Activated CD4-positive, alpha-beta memory T cell treated with anti-CD3 and anti-CD28 coated beads, Interleukin-2, amount 10 ng/mL, durations not matched to agents 7 days and 5 days (primary cell): ENCODE measurements around the gene MAL. TPM values are rescaled to one million over a fixed set of nuclear protein-coding genes. Genes with fewer than 3 reads are reported as not detected.

Experiments
- CTCF ChIA-PET: fragments of 350-600 bp; sonication (Branson Sonifier 250); formaldehyde crosslinking; loops from one replicate; lab custom pipeline; 2021; ENCODE audit warnings: antibody characterized with exemption, inconsistent platforms; lab: Charles Lee
- POLR2A ChIA-PET: fragments of 350-600 bp; sonication (Branson Sonifier 250); formaldehyde crosslinking; loops from one replicate; lab custom pipeline; 2021; ENCODE audit warnings: antibody characterized with exemption; lab: Charles Lee
- DNase-seq: peaks from one replicate; pipeline ENCODE4 v3.0.0-alpha.2; 2020
- H3K27ac Mint-ChIP-seq: one replicate; pipeline ENCODE4 v1.8.0; 2021; ENCODE audit warnings: mild to moderate bottlenecking, mixed read lengths
- H3K27me3 Mint-ChIP-seq: one replicate; pipeline ENCODE4 v1.8.0; 2021; ENCODE audit warnings: mixed read lengths
- H3K36me3 Mint-ChIP-seq: one replicate; pipeline ENCODE4 v1.8.0; 2021; ENCODE audit warnings: low read depth, mixed read lengths
- H3K4me1 Mint-ChIP-seq: one replicate; pipeline ENCODE4 v1.8.0; 2021; ENCODE audit warnings: mixed read lengths
- H3K4me3 Mint-ChIP-seq: one replicate; pipeline ENCODE4 v1.8.0; 2021; ENCODE audit warnings: mild to moderate bottlenecking, mixed read lengths
- H3K9me3 Mint-ChIP-seq: one replicate; pipeline ENCODE4 v1.8.0; 2021; ENCODE audit warnings: mixed read lengths
- total RNA-seq, 2 experiments: library from RNA; stranded (reverse); gene quantifications; one replicate each; pipeline ENCODE4 v1.2.3, GENCODE V29; 2021

Gene MAL
- total RNA-seq, 2 experiments from 2014 or later = 202 to 210 TPM

DNA sequence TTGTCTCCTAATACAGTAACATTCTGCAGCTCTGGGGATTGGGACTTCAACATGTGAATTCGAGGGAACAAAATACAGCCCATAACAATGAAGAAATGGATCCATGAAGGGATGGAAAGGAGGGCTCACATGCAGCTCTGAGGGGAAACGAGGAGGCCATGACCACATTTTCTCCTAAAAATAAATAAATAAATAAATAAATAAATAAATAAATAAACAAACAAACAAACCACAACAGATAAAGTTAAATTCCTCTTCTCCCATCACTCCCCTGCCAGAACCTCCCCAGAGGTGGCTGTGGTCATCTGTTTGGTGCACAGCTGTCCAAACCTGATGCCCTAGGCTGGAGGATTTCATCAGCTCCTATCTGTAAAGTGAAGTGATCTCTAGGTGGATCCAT, 42.7 kb downstream of the MAL start:
- Mint-ChIP-seq H3K9me3 (peaks cover 2% of the 10 kb centered on the region), H3K4me1 (peaks cover 23% of the 10 kb centered on the region), H3K4me3 (no peak overlapping the region), H3K36me3 (peaks cover 6% of the 10 kb centered on the region), H3K27me3 (peaks cover 4% of the 10 kb centered on the region), H3K27ac (no peak overlapping the region)
- ChIA-PET POLR2A (interaction anchor here (0.7 to 17.9 kb wide), 2 partner anchors 8 to 25 kb away, joined by 4 to 286 read pairs; no protein-coding TSS in a partner anchor), CTCF (interaction anchor here (1.0 to 3.4 kb wide), 3 partner anchors 8 to 45 kb away, joined by 3 to 12 read pairs (median 4); no protein-coding TSS in a partner anchor)
- peak; percentile 3 for DNase-seq

DNA sequence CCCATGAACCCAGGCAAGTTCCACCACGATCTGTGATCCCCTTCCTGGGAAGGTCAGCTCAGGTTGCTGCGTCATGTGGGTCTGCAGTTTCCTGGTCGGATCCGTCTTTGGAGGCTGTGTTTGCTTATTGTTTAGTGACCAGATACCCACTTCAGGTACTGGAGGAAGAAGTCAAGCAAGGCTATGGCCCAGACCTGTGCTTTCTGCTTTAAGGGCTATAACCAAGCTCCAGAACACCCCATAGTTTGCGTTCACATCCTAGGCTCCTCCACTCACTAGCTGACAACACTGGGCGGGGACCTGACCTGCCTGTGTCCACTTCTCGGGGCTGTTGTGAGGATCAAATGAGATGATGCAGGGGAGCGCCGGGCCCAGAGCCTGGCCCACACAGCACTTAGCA, 44.0 kb downstream of the MAL start:
- Mint-ChIP-seq H3K36me3 (peaks cover 6% of the 10 kb centered on the region), H3K27ac (no peak overlapping the region), H3K4me3 (no peak overlapping the region), H3K4me1 (peaks cover 28% of the 10 kb centered on the region), H3K9me3 (peaks cover 2% of the 10 kb centered on the region), H3K27me3 (peaks cover 4% of the 10 kb centered on the region)
- POLR2A ChIA-PET = no interaction called here
- DNase-seq = peak; percentile 11
- CTCF ChIA-PET = interaction anchor here (1.7 to 3.4 kb wide), 2 partner anchors 10 to 46 kb away, joined by 4 to 12 read pairs; no protein-coding TSS in a partner anchor

DNA sequence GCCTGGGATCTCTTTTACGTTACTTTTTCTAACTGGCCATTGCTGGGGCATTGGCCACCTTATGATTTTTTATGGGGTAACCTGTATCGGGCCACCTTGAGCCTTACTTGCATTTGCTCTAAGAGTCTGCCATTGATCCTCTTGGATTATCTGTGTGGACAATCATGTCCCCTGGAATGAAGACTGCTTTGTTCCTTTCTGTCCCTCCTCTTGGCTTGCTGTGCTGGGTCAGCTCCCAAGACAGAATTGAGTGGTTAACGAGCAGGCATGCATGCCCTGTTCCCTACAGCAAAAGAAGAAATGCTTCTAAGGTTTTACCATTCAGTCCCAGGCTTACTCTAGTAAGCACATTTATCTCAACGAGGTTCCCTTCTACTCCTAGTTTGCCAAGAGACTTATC, 46.3 kb downstream of the MAL start:
- H3K4me1 Mint-ChIP-seq = peaks cover 50% of the 10 kb centered on the region
- H3K36me3 Mint-ChIP-seq = peaks cover 11% of the 10 kb centered on the region
- no peak overlapping the region for H3K4me3 Mint-ChIP-seq
- DNase-seq = no peak
- POLR2A ChIA-PET = interaction anchor here (9.4 to 11.4 kb wide), 2 partner anchors 12 to 46 kb away, joined by 286 to 432 read pairs; partner anchors contain the start of gene MAL
- H3K27me3 Mint-ChIP-seq = peaks cover 4% of the 10 kb centered on the region
- CTCF ChIA-PET = interaction anchor here (6.1 kb wide), 1 partner anchor 9 kb away, joined by 58 read pairs; no protein-coding TSS in a partner anchor
- H3K9me3 Mint-ChIP-seq = peaks cover 2% of the 10 kb centered on the region
- H3K27ac Mint-ChIP-seq = no peak overlapping the region

DNA sequence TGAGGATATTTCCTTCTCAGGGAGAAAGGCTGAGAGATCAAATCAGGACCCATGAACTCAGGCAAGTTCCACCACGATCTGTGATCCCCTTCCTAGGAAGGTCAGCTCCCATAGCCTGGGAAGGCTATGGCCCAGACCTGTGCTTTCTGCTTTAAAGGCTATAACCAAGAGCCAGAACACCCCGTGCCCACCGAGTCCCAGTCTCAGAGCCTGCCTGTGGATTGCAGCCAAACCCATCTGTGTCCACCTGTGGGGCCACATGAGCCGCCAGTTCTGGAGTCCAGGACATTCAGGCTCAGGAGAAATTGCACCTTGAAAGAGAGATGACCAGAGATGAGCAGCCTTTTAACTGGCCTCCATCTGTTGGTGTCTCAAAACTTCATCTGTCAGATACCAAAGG, 46.9 kb downstream of the MAL start:
- Mint-ChIP-seq H3K27ac (no peak overlapping the region), H3K36me3 (peaks cover 11% of the 10 kb centered on the region), H3K4me1 (peaks cover 53% of the 10 kb centered on the region), H3K27me3 (peaks cover 4% of the 10 kb centered on the region), H3K4me3 (no peak overlapping the region), H3K9me3 (peaks cover 2% of the 10 kb centered on the region)
- no peak for DNase-seq
- POLR2A ChIA-PET = interaction anchor here (3.6 to 11.4 kb wide), 3 partner anchors 12 to 49 kb away, joined by 32 to 432 read pairs (median 286); partner anchors contain the start of genes MAL and MRPS5
- CTCF ChIA-PET = interaction anchor here (6.1 to 11.2 kb wide), 3 partner anchors 9 to 47 kb away, joined by 58 to 397 read pairs (median 202); partner anchors contain the start of genes MAL and MRPS5

DNA sequence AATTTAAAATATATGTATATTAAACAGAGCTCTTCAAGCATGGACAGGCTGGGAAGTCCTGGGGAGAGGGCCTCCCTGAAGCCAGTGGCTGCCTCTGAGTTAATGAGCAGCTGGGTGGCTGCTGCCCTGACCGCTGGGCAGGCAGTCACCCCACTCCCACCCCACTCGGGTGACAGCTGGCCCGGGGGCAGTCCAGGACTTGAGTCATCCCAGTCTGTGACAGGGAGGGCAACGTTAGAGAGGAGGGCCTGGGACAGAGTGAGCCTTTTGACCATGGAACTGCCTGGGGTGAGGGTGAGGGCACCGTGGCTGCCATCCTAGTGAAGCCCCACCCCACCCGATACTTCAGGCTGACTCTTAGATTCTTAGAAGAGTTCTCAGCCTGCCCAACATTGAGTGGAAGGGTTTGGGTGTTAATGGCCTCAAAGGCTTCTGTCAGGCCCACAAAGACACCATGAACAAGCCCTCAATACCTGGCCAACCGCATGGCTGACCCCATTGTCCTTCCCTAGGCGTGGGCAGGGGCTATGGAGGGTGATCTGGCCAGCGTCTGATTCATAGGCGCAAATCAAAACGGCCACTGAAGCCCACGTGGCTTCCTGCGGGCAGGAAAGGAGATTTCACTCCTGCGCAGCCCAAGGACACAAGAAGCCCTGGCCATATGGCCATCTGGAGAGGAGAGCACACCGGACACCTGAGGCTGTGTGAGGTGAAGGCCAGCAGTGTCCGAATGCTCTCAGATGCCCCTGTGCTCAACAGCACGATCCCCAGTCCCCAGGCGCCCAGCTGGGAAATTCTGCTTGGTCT, 48.6 kb downstream of the MAL start:
- POLR2A ChIA-PET = interaction anchor here (1.0 to 11.4 kb wide), 11 partner anchors 9 to 91 kb away, joined by 3 to 432 read pairs (median 4); partner anchors contain the start of genes MAL, MRPS5, ZNF2 and ZNF514
- peak overlapping the region; percentile 78 for H3K4me3 Mint-ChIP-seq
- peak; percentile 39 for DNase-seq
- H3K36me3 Mint-ChIP-seq = peaks cover 11% of the 10 kb centered on the region
- H3K4me1 Mint-ChIP-seq = peaks cover 69% of the 10 kb centered on the region
- H3K27ac Mint-ChIP-seq = peak overlapping the region; percentile 98
- CTCF ChIA-PET = interaction anchor here (1.3 to 11.2 kb wide), 5 partner anchors 11 to 272 kb away, joined by 4 to 397 read pairs (median 58); partner anchors contain the start of genes MAL and MRPS5
- no peaks in the 10 kb centered on the region for H3K27me3 Mint-ChIP-seq
- H3K9me3 Mint-ChIP-seq = peaks cover 2% of the 10 kb centered on the region

DNA sequence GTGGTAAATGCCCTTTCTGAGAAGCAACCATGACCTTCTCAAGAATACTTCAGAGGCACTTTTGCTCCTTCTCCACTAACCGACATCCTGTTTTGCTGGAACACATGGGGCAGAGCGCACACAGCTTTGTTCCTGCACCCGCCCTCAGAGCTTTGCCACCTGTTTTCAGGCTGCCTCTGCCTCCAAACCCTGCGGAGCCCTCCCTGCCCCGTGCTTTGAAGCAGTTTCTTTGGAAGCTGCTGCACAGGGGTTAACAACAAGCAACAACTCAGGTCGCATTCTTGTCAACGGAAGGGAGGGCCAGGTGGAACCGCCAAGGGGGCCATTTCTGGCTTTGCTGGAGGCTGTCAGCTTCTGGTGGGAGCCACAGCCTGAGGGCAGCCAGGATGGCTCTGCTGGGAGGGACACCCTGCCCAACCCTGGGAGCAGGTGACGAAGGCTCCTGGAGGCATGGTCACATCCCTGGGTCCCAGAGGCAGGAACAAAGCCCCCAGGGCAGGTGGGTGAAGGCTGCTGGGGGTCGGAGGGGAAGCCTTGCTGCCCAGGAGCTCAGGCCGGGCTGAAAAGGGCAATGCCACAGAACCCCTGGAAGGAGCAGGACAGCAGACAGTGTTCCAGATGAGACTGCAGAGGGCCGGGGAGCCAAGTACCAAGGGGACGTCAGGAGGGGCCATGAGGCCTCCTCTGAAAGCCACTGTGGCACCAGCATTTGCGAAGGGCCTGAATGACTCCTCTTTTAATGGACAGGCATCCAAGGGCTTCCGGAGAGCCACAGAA, 49.3 kb downstream of the MAL start:
- peak; percentile 86 for DNase-seq
- POLR2A ChIA-PET = interaction anchor here (1.0 to 11.4 kb wide), 13 partner anchors 9 to 90 kb away, joined by 3 to 432 read pairs (median 4); partner anchors contain the start of genes MAL, MRPS5, ZNF2 and ZNF514
- Mint-ChIP-seq H3K9me3 (peaks cover 2% of the 10 kb centered on the region), H3K27me3 (no peaks in the 10 kb centered on the region), H3K27ac (peak overlapping the region; percentile 98), H3K4me3 (peak overlapping the region; percentile 78), H3K4me1 (peaks cover 76% of the 10 kb centered on the region), H3K36me3 (peaks cover 11% of the 10 kb centered on the region)
- CTCF ChIA-PET = interaction anchor here (1.3 to 11.2 kb wide), 11 partner anchors 9 to 271 kb away, joined by 3 to 397 read pairs (median 11); partner anchors contain the start of genes MAL, MRPS5 and ZNF2

DNA sequence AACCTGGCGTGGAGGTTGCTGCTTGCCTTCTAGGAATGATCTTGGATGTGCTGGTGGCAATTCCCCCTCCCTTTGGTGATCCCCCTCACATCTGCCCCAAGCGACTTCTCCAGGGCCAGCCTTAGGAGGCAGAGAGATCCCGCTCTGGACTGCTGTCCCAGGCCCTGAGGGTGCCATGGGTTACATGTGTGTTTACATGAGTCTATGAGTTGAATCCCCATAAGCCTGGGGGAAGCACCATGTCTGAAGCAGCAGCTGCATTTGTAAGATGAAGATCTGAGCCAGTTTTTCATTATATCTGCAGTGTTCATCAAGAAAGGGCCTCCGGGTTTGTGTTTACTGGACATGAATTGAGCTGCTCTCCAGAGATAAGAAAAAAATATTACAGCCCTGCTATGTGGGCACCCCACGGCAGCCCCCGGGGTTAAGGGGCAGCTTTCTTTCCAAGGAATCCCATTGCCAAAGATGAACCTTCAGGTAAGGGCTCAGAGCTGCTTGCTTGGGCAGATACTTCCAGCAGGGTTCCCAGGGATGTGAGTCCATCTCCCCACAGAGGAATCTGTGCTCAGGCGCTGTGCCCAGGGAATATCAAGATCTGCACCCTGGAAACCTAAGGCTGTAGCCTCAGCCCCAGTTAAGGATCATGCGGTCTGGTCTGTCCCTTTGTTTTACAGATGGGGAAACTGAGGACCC, 50.1 kb downstream of the MAL start:
- CTCF ChIA-PET = interaction anchor here (1.1 to 11.2 kb wide), 12 partner anchors 9 to 90 kb away, joined by 3 to 397 read pairs (median 12); partner anchors contain the start of genes MAL, MRPS5 and ZNF2
- POLR2A ChIA-PET = interaction anchor here (1.0 to 11.4 kb wide), 9 partner anchors 9 to 88 kb away, joined by 3 to 432 read pairs (median 4); partner anchors contain the start of genes MAL, MRPS5 and ZNF514

DNA sequence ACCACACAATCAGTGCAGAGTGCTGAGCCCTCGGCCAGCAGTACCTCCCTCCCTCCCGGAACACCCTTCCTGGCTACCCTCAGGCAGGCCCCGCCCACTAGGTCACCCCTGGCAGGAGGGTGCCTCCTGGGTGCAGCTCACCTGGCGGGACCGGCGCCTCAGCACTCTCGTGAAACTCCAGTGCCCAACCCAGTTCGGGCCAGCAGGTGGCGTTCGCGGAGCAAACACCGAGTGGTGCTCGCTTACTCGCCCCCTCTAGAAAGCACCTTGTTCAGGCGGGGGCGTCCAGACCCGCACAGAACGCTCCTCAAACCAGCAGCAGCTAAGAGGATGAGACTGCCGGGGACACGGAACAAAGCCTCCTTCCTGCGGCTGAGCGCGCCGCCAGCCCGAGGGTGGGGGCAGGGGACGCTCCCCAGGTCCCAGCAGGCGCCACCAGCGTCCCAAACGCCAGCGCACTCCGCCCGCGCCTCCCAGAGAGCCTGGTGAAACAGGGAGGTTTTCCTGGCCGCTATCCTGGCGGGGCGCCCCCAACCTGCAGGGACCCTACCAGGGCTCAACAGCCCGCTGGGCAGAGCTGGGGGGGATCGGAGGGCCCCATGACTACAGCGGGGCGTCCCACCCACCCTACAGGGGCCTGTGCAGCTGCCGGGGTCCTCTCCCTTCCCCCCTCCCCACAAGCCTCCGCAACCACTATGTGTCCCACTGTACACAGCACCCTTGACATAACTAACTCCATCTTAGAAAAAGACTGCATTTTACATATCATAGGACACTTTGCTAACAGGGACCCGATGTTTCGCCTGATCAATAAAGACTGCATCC, 51.4 kb downstream of the MAL start:
- Mint-ChIP-seq H3K27ac (peak overlapping the region; percentile 98), H3K27me3 (no peaks in the 10 kb centered on the region), H3K4me3 (peak overlapping the region; percentile 78), H3K9me3 (peaks cover 2% of the 10 kb centered on the region), H3K4me1 (peaks cover 80% of the 10 kb centered on the region), H3K36me3 (peaks cover 10% of the 10 kb centered on the region)
- peak; percentile 93 for DNase-seq
- ChIA-PET CTCF (interaction anchor here (0.6 to 11.2 kb wide), 15 partner anchors 8 to 91 kb away, joined by 3 to 397 read pairs (median 5); partner anchors contain the start of genes MAL, MRPS5 and ZNF2), POLR2A (interaction anchor here (0.7 to 11.4 kb wide), 9 partner anchors 17 to 88 kb away, joined by 3 to 432 read pairs (median 5); partner anchors contain the start of genes MAL, ZNF2 and ZNF514)

More for the DNA sequence above, 50.1 kb downstream of the MAL start:
- peaks cover 2% of the 10 kb centered on the region for H3K9me3 Mint-ChIP-seq
- H3K4me1 Mint-ChIP-seq = peaks cover 80% of the 10 kb centered on the region
- H3K36me3 Mint-ChIP-seq = peaks cover 11% of the 10 kb centered on the region
- peak overlapping the region; percentile 78 for H3K4me3 Mint-ChIP-seq
- no peaks in the 10 kb centered on the region for H3K27me3 Mint-ChIP-seq
- H3K27ac Mint-ChIP-seq = peak overlapping the region; percentile 98
- no peak for DNase-seq

DNA sequence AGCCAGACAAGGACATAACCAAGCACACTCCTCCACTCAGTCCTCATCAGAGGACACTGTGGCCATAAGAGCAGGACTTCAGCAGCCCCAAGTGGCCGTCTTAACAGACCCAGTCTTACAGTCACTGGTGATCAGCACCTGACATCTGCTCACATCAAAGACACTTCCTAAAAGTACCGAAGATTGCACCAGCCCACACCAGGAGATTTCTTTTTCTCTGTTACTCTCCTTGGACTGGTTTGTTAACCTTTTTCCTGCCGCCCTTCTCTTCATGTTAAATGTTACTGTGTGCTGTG, 52.0 kb downstream of the MAL start:
- Mint-ChIP-seq H3K4me3 (peak overlapping the region; percentile 78), H3K27me3 (no peaks in the 10 kb centered on the region), H3K36me3 (peaks cover 5% of the 10 kb centered on the region), H3K9me3 (no peaks in the 10 kb centered on the region), H3K27ac (peak overlapping the region; percentile 64), H3K4me1 (peaks cover 74% of the 10 kb centered on the region)
- ChIA-PET POLR2A (interaction anchor here (1.2 to 11.4 kb wide), 5 partner anchors 17 to 88 kb away, joined by 3 to 432 read pairs (median 7); partner anchors contain the start of genes MAL and ZNF2), CTCF (interaction anchor here (0.6 to 11.2 kb wide), 6 partner anchors 15 to 135 kb away, joined by 3 to 397 read pairs (median 34); partner anchors contain the start of genes MAL and MRPS5)
- no peak for DNase-seq

DNA sequence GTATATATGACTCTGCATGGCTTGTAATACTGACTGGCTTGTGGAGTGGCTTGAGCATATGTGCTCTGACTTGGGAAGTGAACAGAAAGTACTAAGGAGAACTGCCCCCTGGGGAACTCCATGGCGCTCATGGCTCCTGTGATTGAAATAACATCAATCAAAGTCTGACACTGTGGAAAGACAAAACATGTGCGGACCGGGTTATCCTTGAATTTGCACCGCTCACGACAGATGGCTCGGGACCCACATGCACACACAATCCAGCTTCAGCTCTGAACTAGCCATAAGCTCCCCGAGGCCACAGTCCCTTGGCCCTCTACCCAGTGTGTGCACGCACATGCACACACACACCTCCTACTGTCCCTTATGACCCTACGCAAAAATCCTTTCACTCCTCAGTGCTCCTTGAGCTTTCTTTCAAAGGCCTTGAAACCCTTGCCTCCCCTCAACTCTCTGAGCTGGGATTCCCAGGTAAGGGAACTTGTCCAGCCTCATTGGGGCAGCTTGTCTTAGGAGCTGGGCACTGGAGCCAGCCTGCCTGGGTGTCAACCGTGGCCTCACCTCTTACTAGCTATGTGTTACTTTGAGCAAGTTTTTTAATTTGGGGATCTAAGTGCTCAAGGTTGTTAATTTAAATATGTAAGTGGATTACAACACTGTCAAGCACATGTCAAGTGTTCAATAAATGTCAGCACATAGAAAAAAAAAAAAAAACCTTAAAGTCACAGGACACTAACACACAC, 52.5 kb downstream of the MAL start:
- H3K27ac Mint-ChIP-seq = peak overlapping the region; percentile 57
- peaks cover 5% of the 10 kb centered on the region for H3K36me3 Mint-ChIP-seq
- POLR2A ChIA-PET = interaction anchor here (0.8 to 11.4 kb wide), 9 partner anchors 18 to 88 kb away, joined by 3 to 432 read pairs (median 7); partner anchors contain the start of genes MAL, MRPS5, ZNF2 and ZNF514
- H3K4me1 Mint-ChIP-seq = peaks cover 69% of the 10 kb centered on the region
- H3K27me3 Mint-ChIP-seq = no peaks in the 10 kb centered on the region
- DNase-seq = no peak
- H3K4me3 Mint-ChIP-seq = no peak overlapping the region
- no peaks in the 10 kb centered on the region for H3K9me3 Mint-ChIP-seq
- CTCF ChIA-PET = interaction anchor here (0.6 to 11.2 kb wide), 13 partner anchors 15 to 153 kb away, joined by 3 to 397 read pairs (median 6); partner anchors contain the start of genes MAL, MRPS5 and ZNF514
